Fibroblast of lung (primary cell): ENCODE data around the gene GOLGA6L7.
"Not testable (repeated sequence)": the region's sequence is repeated elsewhere in the genome, so short reads cannot be mapped to it uniquely, and the experiment has no call there.

Experiments
- EZH2 ChIP-seq: IDR thresholded peaks from 2 replicates; pipeline ENCODE4 v1.5.1; 2012; ENCODE audit warnings: low read length, control low read depth, mild to moderate bottlenecking; ENCODE audit errors: missing control alignments
- TF ChIP-seq, protein P1 (sequence below), 2 donors: IDR thresholded peaks in 1 of 2; conservative IDR thresholded peaks in 1 of 2; 1 replicate in 1 of 2; 2 replicates in 1 of 2; pipeline ENCODE4 v1.5.1; 2011 to 2012; ENCODE audit warnings: low read length in 2 of 2, control low read depth in 1 of 2, inconsistent platforms in 1 of 2, low read depth in 1 of 2, mild to moderate bottlenecking in 1 of 2

DNA sequence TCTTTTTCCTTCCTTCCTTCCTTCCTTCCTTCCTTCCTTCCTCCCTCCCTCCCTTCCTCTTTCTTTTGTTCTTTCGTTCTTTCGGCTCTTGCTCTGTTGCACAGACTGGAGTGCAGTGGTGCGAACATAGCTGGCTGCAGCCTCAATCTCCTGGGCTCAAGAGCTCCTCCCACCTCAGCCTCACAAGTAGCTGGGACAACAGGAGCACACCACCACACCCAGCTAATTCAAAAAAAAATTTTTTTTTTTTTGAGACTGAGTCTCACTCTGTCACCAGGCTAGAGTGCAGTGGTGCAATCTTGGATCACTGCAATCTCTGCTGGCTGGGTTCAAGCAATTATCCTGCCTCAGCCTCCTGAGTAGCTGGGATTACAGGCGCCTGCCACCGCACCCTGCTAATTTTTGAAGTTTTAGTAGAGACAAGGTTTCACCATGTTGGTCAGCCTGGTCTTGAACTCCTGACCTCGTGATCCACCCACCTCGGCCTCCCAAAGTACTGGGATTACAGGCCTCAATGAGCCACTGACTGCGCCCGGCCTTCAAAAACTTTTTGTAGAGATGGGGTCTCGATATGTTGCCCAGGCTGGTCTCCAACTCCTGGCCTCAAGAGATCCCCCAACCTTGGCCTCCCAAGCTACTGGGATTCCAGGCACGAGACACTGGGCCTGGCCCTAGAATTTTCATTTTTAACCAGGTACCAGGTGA, 13.3 kb upstream of the GOLGA6L7 start:
- TF ChIP-seq, protein P1, sequence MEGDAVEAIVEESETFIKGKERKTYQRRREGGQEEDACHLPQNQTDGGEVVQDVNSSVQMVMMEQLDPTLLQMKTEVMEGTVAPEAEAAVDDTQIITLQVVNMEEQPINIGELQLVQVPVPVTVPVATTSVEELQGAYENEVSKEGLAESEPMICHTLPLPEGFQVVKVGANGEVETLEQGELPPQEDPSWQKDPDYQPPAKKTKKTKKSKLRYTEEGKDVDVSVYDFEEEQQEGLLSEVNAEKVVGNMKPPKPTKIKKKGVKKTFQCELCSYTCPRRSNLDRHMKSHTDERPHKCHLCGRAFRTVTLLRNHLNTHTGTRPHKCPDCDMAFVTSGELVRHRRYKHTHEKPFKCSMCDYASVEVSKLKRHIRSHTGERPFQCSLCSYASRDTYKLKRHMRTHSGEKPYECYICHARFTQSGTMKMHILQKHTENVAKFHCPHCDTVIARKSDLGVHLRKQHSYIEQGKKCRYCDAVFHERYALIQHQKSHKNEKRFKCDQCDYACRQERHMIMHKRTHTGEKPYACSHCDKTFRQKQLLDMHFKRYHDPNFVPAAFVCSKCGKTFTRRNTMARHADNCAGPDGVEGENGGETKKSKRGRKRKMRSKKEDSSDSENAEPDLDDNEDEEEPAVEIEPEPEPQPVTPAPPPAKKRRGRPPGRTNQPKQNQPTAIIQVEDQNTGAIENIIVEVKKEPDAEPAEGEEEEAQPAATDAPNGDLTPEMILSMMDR (conservative IDR thresholded peaks at IDR 0.05 in 1 of 2, IDR thresholded peaks at IDR 0.05 in 1 of 2; ENCODE audit: low read depth in 1 of 2, low read length in 2 of 2): not testable (repeated sequence)
- not testable (repeated sequence) for TF ChIP-seq EZH2
